NT2/D1 (cell line): Measurements from ENCODE around the gene LIN7A.

Experiments used
- SUZ12 ChIP-seq: IDR thresholded peaks from 2 replicates; pipeline ENCODE4 v1.6.1; 2011; ENCODE audit not compliant: insufficient read length, insufficient read depth; ENCODE audit errors: extremely low read depth
- YY1 ChIP-seq: IDR thresholded peaks from 2 replicates; pipeline ENCODE4 v1.6.1; 2011; ENCODE audit not compliant: insufficient read length, insufficient read depth

- TF ChIP-seq YY1 (no peak), SUZ12 (no peak)
Observed at GRCh38 chr12:80843969-80844368, 93.8 kb downstream of the LIN7A start.
